SK-N-MC (cell line): ENCODE data around the gene TPM1.

Experiments
- EZH2 ChIP-seq: fragments of 200-600 bp; sonication (generic); IDR thresholded peaks from one replicate; pipeline ENCODE4 v1.6.1; 2017; ENCODE audit warnings: antibody characterized with exemption
- POLR2AphosphoS5 ChIP-seq: IDR thresholded peaks from 2 replicates; pipeline ENCODE4 v1.6.1; 2012; ENCODE audit warnings: mild to moderate bottlenecking, low read depth, low read length, borderline replicate concordance

DNA sequence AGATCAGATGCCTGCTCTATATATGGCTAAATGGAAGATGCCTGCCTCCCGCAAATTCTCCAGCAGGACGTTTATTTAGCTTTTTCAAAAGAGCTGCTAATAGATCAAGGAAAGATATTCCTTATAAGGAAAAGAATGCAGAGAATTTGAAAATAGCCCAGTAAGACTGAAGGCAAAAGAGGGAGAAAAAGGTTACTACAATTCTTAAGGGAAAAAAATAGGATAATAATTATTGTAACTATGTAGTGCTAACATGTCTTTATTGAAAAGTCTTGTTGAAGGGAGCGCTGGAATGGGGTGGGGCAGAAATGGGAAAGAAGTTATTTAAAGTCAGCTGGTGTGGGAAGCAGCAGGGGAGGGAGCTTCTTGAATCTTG, 2.9 kb downstream of the TPM1 start:
- TF ChIP-seq EZH2 (no peak), POLR2AphosphoS5 (no peak)
